Measurements from ENCODE around the gene GAK. TPM values are rescaled to one million over a fixed set of nuclear protein-coding genes. Genes with fewer than 3 reads are reported as not detected.
A peak's percentile ranks its signal among the peaks of the same experiment; 100 is the strongest.

The GAK gene
- total and polyA plus RNA-seq, 2 of the 4 experiments (the other 2 are of a cell fraction): 45.1 to 133 TPM

GRCh38 chr4:915041-915474 lies 17.1 kb downstream of the GAK start:
- dilution Hi-C loops (cut with HindIII; ENCODE audit: low sequenced_read_pairs, unreplicated experiment): no loop called here
- peak; percentile 38 for ATAC-seq (ENCODE audit: low read depth)
- H3K4ac ChIP-seq (ENCODE audit: low read depth, low read length): no peak overlapping the region
- peaks cover 8% of the 10 kb centered on the region; the same call in 1 of the 2 replicates for H3K9me1 ChIP-seq (ENCODE audit: insufficient read depth, low read length)
- no peak for DNase-seq
- CTCF ChIA-PET: no interaction called here
- POLR2A ChIA-PET (ENCODE audit: unreplicated experiment): no interaction called here
- H2BK120ac ChIP-seq (ENCODE audit: low read depth, low read length): no peak overlapping the region
- WGBS, 2 experiments (ENCODE audit: extremely low coverage in 2 of 2, insufficient read length in 1 of 2): 60% methylated on average over 1 of the region's 20 CpGs; no CpG with 5 or more reads in 1 of the 2 experiments
- intact Hi-C loops (cut with micrococcal nuclease): no loop called here
- in situ Hi-C loops (cut with MboI; ENCODE audit: low sequenced_read_pairs): no loop called here
- H3K27ac ChIP-seq (ENCODE audit: insufficient read depth, low read length): no peak overlapping the region
- H2BK5ac ChIP-seq (ENCODE audit: low read depth, low read length, poor library complexity, severe bottlenecking): no peak overlapping the region
- H3K9ac ChIP-seq (ENCODE audit: low read depth, low read length): no peak overlapping the region
- no peak overlapping the region for H3K14ac ChIP-seq (replicated peaks; ENCODE audit: low read depth, low read length)
- no peak overlapping the region for H3K56ac ChIP-seq (ENCODE audit: extremely low read depth, insufficient read depth, low read length)
- no peaks in the 10 kb centered on the region for H3K4me1 ChIP-seq (ENCODE audit: control insufficient read depth, insufficient read depth, low read length)
- H3K4me3 ChIP-seq (ENCODE audit: insufficient read depth, low read depth, low read length): no peak overlapping the region
- no TSS peak for BruUV-seq (replicated peaks)
- no peak overlapping the region for H2BK20ac ChIP-seq (ENCODE audit: low read depth, low read length)
- H3K4me2 ChIP-seq (ENCODE audit: low read depth, low read length): peak overlapping the region; percentile 59
- H2AK5ac ChIP-seq (ENCODE audit: low read depth, low read length): no peak overlapping the region
- H3K18ac ChIP-seq (ENCODE audit: low read depth, low read length): no peak overlapping the region
- peak overlapping the region; percentile 1; the same call in 1 of the 2 replicates for H3K23ac ChIP-seq (ENCODE audit: low read depth, low read length)
- peaks cover 77% of the 10 kb centered on the region for H4K20me1 ChIP-seq (ENCODE audit: insufficient read depth, low read length)
- H2BK15ac ChIP-seq (ENCODE audit: low read depth, low read length): no peak overlapping the region
- no peak overlapping the region for H2AK9ac ChIP-seq (replicated peaks; ENCODE audit: low read depth, low read length, poor library complexity)
- no peak overlapping the region for H2AFZ ChIP-seq (replicated peaks; ENCODE audit: low read length, poor library complexity)
- H3K27me3 ChIP-seq (ENCODE audit: control insufficient read depth, insufficient read depth, low read length): no peaks in the 10 kb centered on the region
- TF ChIP-seq CHD1 (IDR thresholded peaks at IDR 0.05; ENCODE audit: low read depth, low read length): no peak
- TF ChIP-seq MAZ (IDR thresholded peaks at IDR 0.05; ENCODE audit: borderline replicate concordance, low read depth, low read length): no peak
- TF ChIP-seq RFX5 (IDR thresholded peaks at IDR 0.05; ENCODE audit: low read depth, low read length): no peak
- no peak for TF ChIP-seq ELK1 (IDR thresholded peaks at IDR 0.05; ENCODE audit: borderline replicate concordance, low read depth, low read length)
- no peak for TF ChIP-seq MXI1 (IDR thresholded peaks at IDR 0.05; ENCODE audit: borderline replicate concordance, low read depth, low read length)
- TF ChIP-seq POLR2A (IDR thresholded peaks at IDR 0.05; ENCODE audit: low read depth, low read length): no peak
- TF ChIP-seq BHLHE40 (IDR thresholded peaks at IDR 0.05; ENCODE audit: low read depth, low read length): no peak
- no peak for TF ChIP-seq MAFK (IDR thresholded peaks at IDR 0.05; ENCODE audit: low read depth, low read length)
- no peak for TF ChIP-seq CEBPB (IDR thresholded peaks at IDR 0.05; ENCODE audit: low read depth, low read length)
- peaks cover 19% of the 10 kb centered on the region for H3K36me3 ChIP-seq (ENCODE audit: control insufficient read depth, insufficient read depth, low read length)
- no peaks in the 10 kb centered on the region for H3K9me3 ChIP-seq (ENCODE audit: control insufficient read depth, insufficient read depth, low read length)
- peaks cover 12 to 67% of the 10 kb centered on the region in 2 experiments for H3K79me1 ChIP-seq (ENCODE audit: low read depth in 1 of 2, low read length in 2 of 2)
- H4K5ac ChIP-seq (ENCODE audit: low read depth, low read length): no peak overlapping the region
- H4K8ac ChIP-seq (ENCODE audit: low read depth in 2 of 2, low read length in 2 of 2): no peak overlapping the region
- no peak overlapping the region for H4K91ac ChIP-seq (ENCODE audit: insufficient read depth, low read depth, low read length)

Measured in IMR-90 (cell line).